HG03439 (cell line): ENCODE results near the gene KCNH5.

Source experiments
- ATAC-seq: cut with Tn5 transposase; IDR thresholded peaks from one replicate; pipeline ENCODE4 v1.9.1; 2021; ENCODE audit warnings: mild to moderate bottlenecking, moderate library complexity; ENCODE audit not compliant: unreplicated experiment

Gene KCNH5

GRCh38 chr14:63009495-63009894 lies 35.8 kb downstream of the KCNH5 start:
- no peak for ATAC-seq

DNA sequence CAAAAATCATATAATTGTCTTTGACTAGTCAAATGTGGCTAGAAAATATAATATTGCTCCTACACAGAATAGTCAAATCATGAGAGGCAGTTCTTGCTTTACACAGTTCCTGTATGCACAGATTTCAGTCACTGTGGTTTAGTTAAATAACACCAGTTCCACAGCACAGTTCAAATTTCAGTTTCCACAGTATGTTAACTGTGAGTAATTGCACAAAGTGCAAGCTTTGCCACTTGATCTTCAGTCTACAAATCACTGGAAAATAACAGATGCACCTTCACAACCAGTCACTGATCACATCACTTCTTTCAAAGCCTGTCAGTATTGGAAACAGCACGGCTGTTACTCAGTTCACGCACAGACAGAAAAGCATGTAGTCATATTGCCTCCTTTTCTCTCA lies 38.7 kb downstream of the KCNH5 start:
- ATAC-seq: no peak

DNA sequence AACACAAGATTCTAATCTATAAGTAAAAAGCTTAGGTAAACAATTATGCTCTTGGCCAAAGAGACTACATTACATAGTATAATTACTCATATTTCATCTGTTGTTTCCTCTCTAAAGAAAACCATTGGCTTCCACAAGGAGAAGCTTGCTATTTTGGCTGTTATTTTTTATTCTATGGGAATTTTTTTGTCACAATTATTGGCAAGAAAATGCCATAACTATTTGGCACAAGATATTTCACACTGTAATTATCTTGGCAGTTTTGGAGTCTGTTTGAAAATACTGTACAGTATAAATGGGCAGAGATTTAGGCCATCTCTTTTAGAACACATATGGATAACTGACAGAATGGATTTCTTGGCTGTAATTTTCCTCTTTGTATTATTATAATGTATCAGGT lies 51.2 kb downstream of the KCNH5 start:
- ATAC-seq: no peak

DNA sequence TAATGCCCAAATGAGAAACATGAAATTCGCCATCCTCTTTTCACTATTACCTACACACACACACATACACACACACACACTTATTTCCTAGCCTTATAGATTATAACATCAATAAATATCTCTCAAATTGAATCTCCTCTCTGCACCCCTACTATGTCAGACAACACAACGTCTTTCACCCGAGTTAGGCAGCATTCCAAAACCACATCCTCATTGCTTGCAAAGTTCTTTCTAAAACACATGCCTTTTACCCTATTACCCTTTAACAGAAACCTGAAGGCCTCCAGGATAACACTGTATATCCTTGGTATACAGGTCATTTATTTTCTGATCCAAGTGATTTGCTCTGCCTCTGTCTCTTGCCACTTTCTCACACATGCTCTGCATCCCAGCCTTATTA lies 56.3 kb downstream of the KCNH5 start:
- no peak for ATAC-seq

DNA sequence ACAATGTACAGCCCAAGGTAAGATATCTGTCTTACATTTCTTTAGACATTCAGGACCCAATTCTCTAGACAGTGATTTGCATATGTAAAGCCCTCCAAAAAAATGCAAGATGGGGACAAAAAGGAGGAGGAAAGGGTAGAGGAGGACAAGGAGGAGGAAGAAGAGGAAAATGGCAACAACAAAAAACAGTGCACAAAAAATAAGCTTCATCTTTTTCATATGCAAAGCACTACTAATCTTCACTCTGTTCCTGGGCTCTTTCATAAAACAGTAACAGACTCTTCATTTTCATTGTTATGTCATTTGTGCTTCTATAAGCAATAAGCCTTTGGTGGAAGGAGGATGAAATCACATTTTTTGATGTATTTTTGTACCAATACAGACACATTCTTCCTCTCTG lies 61.4 kb downstream of the KCNH5 start:
- ATAC-seq: no peak

- no peak for ATAC-seq
These were observed 64.6 kb downstream of the KCNH5 start for GRCh38 chr14:62980693-62981092.

DNA sequence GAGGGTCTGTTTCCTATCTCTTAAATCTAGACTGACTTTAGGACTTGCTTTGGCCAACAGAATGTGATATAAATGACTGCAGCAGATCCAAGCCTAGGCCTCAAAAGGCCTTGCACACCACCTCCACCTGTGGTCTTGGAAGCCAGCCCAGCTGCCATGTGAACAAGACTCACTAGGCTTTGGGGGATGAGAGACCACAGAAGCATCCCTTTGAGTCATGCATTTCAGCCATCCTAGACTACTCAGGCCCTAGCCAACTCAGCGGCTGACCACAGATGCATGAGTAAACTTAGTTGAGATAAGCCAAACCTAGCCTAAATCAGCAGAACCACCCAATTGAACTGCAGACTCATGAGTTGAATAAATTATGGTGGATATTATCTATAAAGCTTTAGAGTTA lies 87.7 kb downstream of the KCNH5 start:
- ATAC-seq: no peak

- ATAC-seq: no peak
These were observed 88.8 kb downstream of the KCNH5 start for GRCh38 chr14:62956413-62956812.

- no peak for ATAC-seq
These were observed 91.1 kb downstream of the KCNH5 start for GRCh38 chr14:62954165-62954564.

- no peak for ATAC-seq
These were observed 93.0 kb downstream of the KCNH5 start for GRCh38 chr14:62952226-62952625.

DNA sequence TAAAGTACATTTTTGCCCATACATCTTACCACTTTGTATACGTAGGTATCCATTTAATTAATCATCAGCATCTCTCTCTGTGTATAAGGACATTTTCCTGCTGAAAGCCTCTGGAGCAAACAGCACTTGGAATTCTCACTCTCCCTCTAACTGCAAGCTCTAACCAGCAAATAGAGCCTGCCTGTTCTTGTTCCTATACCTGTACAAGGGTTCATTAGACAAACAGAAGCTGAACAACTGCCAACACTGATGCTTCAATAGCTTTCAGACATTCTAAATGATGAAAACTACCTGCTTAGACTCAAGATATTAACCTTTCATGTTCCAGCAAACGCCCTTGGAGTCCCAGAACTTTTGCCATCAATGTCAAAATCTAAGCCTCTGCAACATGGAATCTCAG lies 98.0 kb downstream of the KCNH5 start:
- ATAC-seq: no peak

DNA sequence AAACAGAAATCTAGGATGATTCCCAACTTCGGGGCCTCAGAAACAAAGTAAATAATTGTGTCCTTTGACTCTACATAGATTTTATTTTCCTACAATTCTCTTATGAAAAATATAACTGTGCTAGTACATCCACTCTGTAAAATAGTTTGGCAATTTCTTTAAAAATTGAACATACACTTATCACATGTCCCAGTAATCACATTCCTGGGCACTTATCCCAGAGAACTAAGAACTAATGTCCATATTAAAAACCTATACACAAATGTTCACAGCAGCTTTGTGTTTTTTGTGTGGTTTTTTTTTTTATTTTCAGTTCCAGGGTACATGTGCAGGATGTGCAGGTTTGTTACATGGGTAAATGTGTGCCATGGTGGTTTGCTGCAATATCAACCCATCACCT lies 99.0 kb downstream of the KCNH5 start:
- no peak for ATAC-seq

DNA sequence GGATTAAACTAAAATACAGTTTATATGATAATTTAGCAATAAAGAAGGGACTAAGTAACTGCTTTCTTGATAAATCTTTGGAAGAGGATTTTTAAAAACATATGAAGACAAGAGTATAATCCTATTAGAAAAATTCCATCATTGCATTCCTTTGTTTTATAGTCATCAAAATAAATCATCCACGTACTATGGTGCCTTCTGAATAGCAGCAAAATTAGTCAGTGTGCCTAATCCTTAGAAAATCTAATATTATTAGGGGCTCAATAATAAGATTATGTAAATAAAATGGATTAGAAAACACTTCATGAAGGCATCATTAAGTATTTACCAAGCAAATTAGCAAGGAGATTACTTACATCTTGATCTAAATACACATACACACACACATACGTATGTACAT lies 102.1 kb downstream of the KCNH5 start:
- ATAC-seq: no peak

DNA sequence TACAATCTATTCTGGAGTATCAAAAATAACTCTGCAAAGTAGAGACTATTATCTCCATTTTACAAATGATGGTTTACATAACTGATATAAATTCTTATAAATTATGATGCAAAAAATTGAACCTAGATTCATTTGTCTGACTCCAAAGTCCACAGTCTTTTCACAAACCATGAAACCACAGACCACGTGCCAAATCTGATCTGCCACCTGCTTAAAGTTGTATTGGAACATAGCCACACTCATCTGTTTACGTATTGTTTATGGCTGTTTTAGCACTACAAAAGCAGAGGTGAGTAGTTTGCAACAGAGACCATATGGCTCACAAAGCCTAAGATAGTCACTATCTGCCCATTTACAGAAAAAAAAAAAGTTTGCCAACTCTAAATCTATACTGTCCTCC lies 105.3 kb downstream of the KCNH5 start:
- no peak for ATAC-seq

GRCh38 chr14:62938778-62939177 lies 106.5 kb downstream of the KCNH5 start:
- no peak for ATAC-seq

- no peak for ATAC-seq
These were observed 110.8 kb downstream of the KCNH5 start for GRCh38 chr14:62934439-62934838.

DNA sequence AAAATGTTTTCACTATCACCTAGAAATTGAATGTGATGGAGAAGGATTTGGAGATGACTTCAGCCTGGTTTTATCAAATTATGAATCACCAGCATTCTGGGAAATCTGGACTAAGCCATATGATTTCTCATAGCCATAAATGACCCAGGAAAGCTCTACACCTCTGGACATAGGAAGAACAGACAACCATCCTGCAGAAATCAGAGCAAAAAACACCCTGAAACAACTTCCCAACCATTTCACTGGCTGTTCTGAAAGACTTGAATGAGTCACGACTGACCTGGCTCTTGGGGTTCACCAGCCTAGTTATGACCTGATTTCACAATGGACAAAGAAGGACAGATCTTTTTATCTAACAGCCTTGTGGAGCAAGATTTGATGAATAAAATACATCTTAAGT lies 123.8 kb downstream of the KCNH5 start:
- ATAC-seq: no peak

GRCh38 chr14:62916551-62916950 lies 128.7 kb downstream of the KCNH5 start:
- no peak for ATAC-seq

DNA sequence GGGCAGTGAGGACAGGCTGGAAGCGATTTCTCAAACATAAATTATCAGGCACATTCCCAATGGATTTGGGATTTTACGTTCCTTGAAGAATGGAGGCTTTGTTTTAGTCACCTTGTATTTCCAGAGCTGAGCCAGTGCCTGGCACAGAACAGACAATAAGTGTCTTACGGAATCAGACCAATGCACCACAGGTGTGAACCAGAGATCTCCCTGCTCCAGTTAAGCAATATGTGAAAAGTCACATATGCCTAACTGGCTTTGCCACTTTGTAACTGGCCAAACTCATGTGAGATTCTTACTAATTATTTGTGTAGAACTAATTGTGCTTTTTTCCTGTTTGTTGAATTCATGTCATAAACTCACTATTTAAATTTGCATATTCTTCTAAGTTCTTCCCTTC lies 130.4 kb downstream of the KCNH5 start:
- no peak for ATAC-seq

DNA sequence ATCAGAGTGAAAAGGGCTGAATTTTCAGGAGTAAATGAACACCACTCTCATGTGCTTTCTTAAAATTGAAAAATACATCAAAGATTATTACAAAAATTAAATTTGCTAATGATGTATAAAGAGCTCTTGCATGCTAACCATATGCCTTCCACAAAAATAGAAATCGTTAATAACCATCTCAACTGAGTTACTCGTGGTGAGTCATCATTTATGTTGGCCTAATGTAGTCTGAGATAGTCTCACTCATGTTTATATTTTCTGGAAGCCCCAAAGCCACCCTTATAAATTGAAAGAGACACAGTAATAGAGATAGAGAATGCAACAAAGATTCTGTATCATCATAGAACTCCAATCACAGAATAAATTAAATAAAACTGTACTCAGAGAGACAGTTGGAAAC lies 131.2 kb downstream of the KCNH5 start:
- no peak for ATAC-seq

GRCh38 chr14:62908506-62908905 lies 136.8 kb downstream of the KCNH5 start:
- no peak for ATAC-seq

DNA sequence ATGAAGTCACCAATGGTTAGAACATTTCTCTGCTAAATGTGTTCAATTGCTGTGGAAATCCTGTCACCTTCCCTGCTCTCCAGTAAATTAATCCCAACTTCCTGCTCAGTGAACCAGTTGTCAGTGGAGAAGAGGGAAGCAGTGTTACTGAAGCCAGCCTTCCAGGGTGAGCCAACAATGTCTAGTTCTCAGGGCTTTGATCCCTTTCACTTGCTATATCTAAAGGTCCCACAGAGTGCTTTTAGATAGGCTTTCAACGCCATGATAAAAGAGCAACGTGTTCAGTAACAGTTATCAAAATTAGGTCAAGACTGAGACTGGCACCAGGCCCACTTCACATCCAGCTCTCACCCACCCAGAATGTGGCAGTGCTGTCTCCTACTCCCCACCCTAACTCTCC lies 139.7 kb downstream of the KCNH5 start:
- ATAC-seq: no peak

GRCh38 chr14:62897771-62898170 lies 147.5 kb downstream of the KCNH5 start:
- ATAC-seq: no peak

DNA sequence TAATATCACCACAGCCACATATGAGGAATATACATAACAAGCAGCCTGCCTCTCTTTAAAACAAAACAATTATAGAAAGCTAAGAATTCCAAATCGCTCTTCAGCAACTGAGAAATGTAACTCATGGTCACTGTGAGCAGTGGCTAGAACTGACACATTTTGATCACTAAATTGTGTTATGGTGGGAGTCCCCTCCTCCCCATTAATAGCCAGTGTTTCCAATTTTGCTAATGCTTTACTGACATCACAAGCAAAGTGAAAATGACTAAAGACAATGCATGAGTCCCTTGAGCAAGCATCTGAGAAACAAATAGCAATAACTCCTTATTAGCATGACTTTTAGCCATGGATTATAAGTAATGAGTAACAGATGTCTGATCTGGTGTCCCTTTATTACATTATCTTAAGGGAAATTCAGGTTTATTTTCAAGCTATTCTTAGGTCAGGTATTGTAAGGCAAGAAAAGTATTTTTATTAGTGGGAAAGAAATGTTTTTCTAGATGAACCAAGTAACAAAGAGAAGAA lies 148.3 kb downstream of the KCNH5 start:
- ATAC-seq: no peak
